Kidney (tissue), 14 donors: ENCODE measurements around the gene PRPF40A. TPM values are rescaled to one million over a fixed set of nuclear protein-coding genes. Genes with fewer than 3 reads are reported as not detected.

Source experiments
- DNase-seq, 5 donors: peaks; one replicate each; pipeline ENCODE4 v3.0.0-alpha.2; 2013 to 2020
- FAIRE-seq: peaks from 2 replicates; lab custom pipeline; 2012; peaks lifted over from hg19 to GRCh38; lab: Jason Lieb, UNC
- H3K27ac ChIP-seq, 2 donors: one replicate each; pipeline ENCODE4 v1.7.0; 2013; ENCODE audit warnings: low read depth in 2 of 2, low read length in 2 of 2, inconsistent platforms in 1 of 2
- H3K27me3 ChIP-seq: one replicate; pipeline ENCODE4 v1.7.1; 2013; ENCODE audit warnings: low read length, inconsistent platforms; ENCODE audit not compliant: control insufficient read depth, insufficient read depth
- H3K36me3 ChIP-seq, 3 donors: one replicate each; pipeline versions ENCODE4 v1.7.0 to v1.7.1; 2013; ENCODE audit warnings: low read length in 3 of 3, control low read depth in 1 of 3, inconsistent platforms in 1 of 3; ENCODE audit not compliant: insufficient read depth in 3 of 3, control insufficient read depth in 2 of 3
- H3K4me1 ChIP-seq, 3 donors: one replicate each; pipeline versions ENCODE4 v1.7.0 to v1.7.1; 2013; ENCODE audit warnings: low read length in 3 of 3, inconsistent platforms in 1 of 3, low read depth in 1 of 3; ENCODE audit not compliant: control insufficient read depth in 2 of 3, insufficient read depth in 2 of 3
- H3K4me3 ChIP-seq, 3 donors: one replicate each; pipeline versions ENCODE4 v1.7.0 to v1.8.1; 2013; ENCODE audit warnings: low read length in 3 of 3, control low read depth in 1 of 3, inconsistent platforms in 1 of 3
- H3K9ac ChIP-seq, 3 donors: one replicate each; pipeline versions ENCODE4 v1.7.0 to v1.7.1; 2013; ENCODE audit warnings: low read length in 3 of 3, control low read depth in 1 of 3, inconsistent platforms in 1 of 3
- H3K9me3 ChIP-seq, 3 donors: one replicate each; pipeline versions ENCODE4 v1.7.0 to v1.7.1; 2013; ENCODE audit warnings: low read length in 3 of 3, control low read depth in 1 of 3, inconsistent platforms in 1 of 3; ENCODE audit not compliant: control insufficient read depth in 2 of 3, insufficient read depth in 1 of 3
- CTCF ChIP-seq: IDR thresholded peaks from 3 replicates; pipeline ENCODE4 v1.5.1; 2012; ENCODE audit warnings: mild to moderate bottlenecking, moderate library complexity, borderline replicate concordance; ENCODE audit not compliant: insufficient read depth; ENCODE audit errors: extremely low read depth
- intact Hi-C: fragments of 100-400 bp; cut with DNase I; formaldehyde crosslinking; loops from one replicate; pipeline ENCODE4 v1.11.1; 2022
- polyA plus RNA-seq: library from polyadenylated mRNA; stranded (reverse); fragments of 350-450 nt; fragmentation: Illumina TruSeq; extraction: RNeasy Lipid Tissue Mini Kit (QIAGEN cat#74804); gene quantifications from one replicate; pipeline ENCODE4 v1.2.3, GENCODE V29; 2014; ENCODE audit warnings: low read depth, low replicate concordance; ENCODE audit not compliant: insufficient read depth
- total RNA-seq: library from RNA; stranded (reverse); fragmentation: NEBNext Ultra II Directional; extraction: Animal tissue kit (Norgen Biotek cat#: 25700); gene quantifications from one replicate; pipeline ENCODE4 v1.2.1, GENCODE V29; 2021
- donor health status: control.
- donor health status: control.
- donor health status: control.
- donor health status: control.
- donor health status: control.
- donor health status: DM: yes; HTN: yes; CAD: no.
- donor health status: Normal renal cell carcinoma (clear cell type).

The PRPF40A gene
- total and polyA plus RNA-seq, 2 donors from 2014 or later: 20.2 to 82.7 TPM

- Histone ChIP-seq H3K4me3 (no peak overlapping the region), H3K4me1 (peaks cover 0 to 5% (median 3%) of the 10 kb centered on the region in 3 donors), H3K9me3 (no peaks in the 10 kb centered on the region), H3K36me3 (peaks cover 0 to 4% (median 3%) of the 10 kb centered on the region in 3 donors), H3K27me3 (no peaks in the 10 kb centered on the region), H3K9ac (no peak overlapping the region), H3K27ac (no peak overlapping the region)
- intact Hi-C loops: no loop called here
- peak; percentile 6 for TF ChIP-seq CTCF
- FAIRE-seq (no peak), DNase-seq (no peak)
These were observed 68.9 kb downstream of the PRPF40A start for GRCh38 chr2:152648336-152648735.

GRCh38 chr2:152647552-152647951 is 69.7 kb downstream of the PRPF40A start:
- no peaks in the 10 kb centered on the region for H3K27me3 ChIP-seq
- no peaks in the 10 kb centered on the region for H3K9me3 ChIP-seq
- DNase-seq (peak in 1 of 5 donors; percentile 54), FAIRE-seq (no peak)
- H3K27ac ChIP-seq: peak overlapping the region in 1 of 2 donors; percentile 18
- intact Hi-C loops: no loop called here
- no peak for TF ChIP-seq CTCF
- no peak overlapping the region for H3K9ac ChIP-seq
- no peak overlapping the region for H3K4me3 ChIP-seq
- H3K36me3 ChIP-seq: peaks cover 0 to 5% (median 4%) of the 10 kb centered on the region in 3 donors
- H3K4me1 ChIP-seq: peaks cover 0 to 5% (median 3%) of the 10 kb centered on the region in 3 donors

GRCh38 chr2:152646775-152647174 is 70.5 kb downstream of the PRPF40A start:
- Histone ChIP-seq H3K4me1 (peaks cover 0 to 5% (median 3%) of the 10 kb centered on the region in 3 donors), H3K27me3 (no peaks in the 10 kb centered on the region), H3K27ac (no peak overlapping the region), H3K9me3 (no peaks in the 10 kb centered on the region), H3K4me3 (no peak overlapping the region), H3K9ac (no peak overlapping the region), H3K36me3 (peaks cover 0 to 9% (median 5%) of the 10 kb centered on the region in 3 donors)
- no peak for FAIRE-seq
- DNase-seq: no peak
- intact Hi-C loops: no loop called here
- no peak for TF ChIP-seq CTCF

- intact Hi-C loops: no loop called here
These were observed 71.0 kb downstream of the PRPF40A start for GRCh38 chr2:152646264-152646663.

More at GRCh38 chr2:152646264-152646663, 71.0 kb downstream of the PRPF40A start:
- Histone ChIP-seq H3K27me3 (no peaks in the 10 kb centered on the region), H3K9ac (no peak overlapping the region), H3K27ac (no peak overlapping the region), H3K36me3 (peaks cover 3 to 11% (median 5%) of the 10 kb centered on the region in 3 donors), H3K9me3 (no peaks in the 10 kb centered on the region), H3K4me3 (no peak overlapping the region), H3K4me1 (peaks cover 0 to 5% (median 3%) of the 10 kb centered on the region in 3 donors)
- FAIRE-seq (no peak), DNase-seq (no peak)
- TF ChIP-seq CTCF: no peak
